ENCODE results near the gene SERPINI1. TPM values are rescaled to one million over a fixed set of nuclear protein-coding genes. Genes with fewer than 3 reads are reported as not detected.
A peak's percentile ranks its signal among the peaks of the same experiment; 100 is the strongest.

SERPINI1 gene
- total and polyA plus RNA-seq, 2 of the 8 experiments (the other 6 are each of a cell fraction or from before 2014, with no cell fraction given), result 5.3 to 9.9 TPM

DNA sequence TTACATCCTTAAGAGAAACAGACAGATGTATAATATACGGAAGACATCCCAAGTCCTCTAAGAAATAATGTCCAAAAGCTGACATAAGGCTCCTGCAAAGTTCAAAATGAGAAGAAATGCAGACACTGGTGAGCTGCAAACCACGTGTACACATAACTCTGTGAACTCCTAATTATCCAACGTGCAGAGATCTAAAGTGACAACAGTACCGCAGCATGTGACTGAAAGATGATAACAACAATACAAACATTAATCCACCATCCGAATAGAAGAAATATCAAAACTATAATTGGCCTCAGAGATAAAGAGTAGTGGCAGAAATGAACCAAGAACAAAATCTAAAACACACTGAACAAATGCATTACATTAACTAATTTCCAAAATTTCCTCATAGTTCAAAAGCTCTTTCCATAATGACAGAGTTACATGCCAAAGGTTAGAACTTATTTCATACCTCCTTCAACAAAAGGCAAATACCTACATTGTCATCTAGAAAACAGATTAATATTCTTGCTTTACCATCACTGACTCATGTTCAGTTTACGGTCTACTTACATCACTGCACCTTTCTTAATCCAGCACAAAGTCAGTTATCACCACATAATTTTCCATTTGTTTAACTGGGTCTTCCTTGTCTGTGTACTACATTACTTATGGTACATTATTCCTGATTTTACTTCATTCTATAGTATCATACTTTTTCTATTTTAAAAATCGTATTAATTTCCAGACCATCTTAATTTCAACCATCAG lies 3.0 kb upstream of the SERPINI1 start:
- H3K56ac ChIP-seq (replicated peaks; ENCODE audit: insufficient read length, low read depth, low read length), result no peak overlapping the region
- no peak overlapping the region for H3K23ac ChIP-seq (ENCODE audit: insufficient read length)
- H2BK20ac ChIP-seq (ENCODE audit: low read length), result no peak overlapping the region
- peaks cover 20 to 82% of the 10 kb centered on the region in 2 experiments for H3K79me2 ChIP-seq (ENCODE audit: control insufficient read depth in 1 of 2, insufficient read depth in 2 of 2, low read length in 2 of 2)
- H3K4me1 ChIP-seq (replicated peaks in 1 of 4; ENCODE audit: control insufficient read depth in 3 of 4, insufficient read depth in 4 of 4, low read length in 3 of 4), result peaks cover 0 to 7% (median 3%) of the 10 kb centered on the region in 4 experiments; a peak in 3 of 7 replicates
- no peak overlapping the region for H2BK15ac ChIP-seq (ENCODE audit: low read length)
- no peaks in the 10 kb centered on the region; a peak in 1 of 8 replicates for H3K36me3 ChIP-seq (ENCODE audit: control insufficient read depth in 2 of 4, insufficient read depth in 4 of 4, low read length in 3 of 4)
- CTCF ChIA-PET (ENCODE audit: partially characterized antibody), result interaction anchor here (0.9 to 1.9 kb wide), 3 partner anchors 9 to 353 kb away, joined by 3 to 5 read pairs (median 3); partner anchors contain the start of gene ZBBX
- H3K27me3 ChIP-seq (replicated peaks in 1 of 4; ENCODE audit: control insufficient read depth in 3 of 4, extremely low read depth in 1 of 4, insufficient read depth in 3 of 4, low read length in 3 of 4), result no peaks in the 10 kb centered on the region
- no peak overlapping the region for H3K4ac ChIP-seq (replicated peaks; ENCODE audit: insufficient read length, low read depth, low read length)
- no peak overlapping the region for H2BK5ac ChIP-seq (ENCODE audit: low read depth, low read length)
- no peak overlapping the region for H2BK12ac ChIP-seq (ENCODE audit: low read depth, low read length)
- H2BK120ac ChIP-seq (replicated peaks; ENCODE audit: low read depth, low read length), result no peak overlapping the region
- H3K18ac ChIP-seq (ENCODE audit: extremely low read depth, low read length), result no peak overlapping the region
- no peak overlapping the region for H3K9ac ChIP-seq (replicated peaks in 1 of 4; ENCODE audit: extremely low read depth in 1 of 4, low read depth in 3 of 4, low read length in 3 of 4)
- H4K91ac ChIP-seq (replicated peaks; ENCODE audit: insufficient read length, low read length), result no peak overlapping the region
- peaks cover 2% of the 10 kb centered on the region; the same call in 1 of the 2 replicates for H3K23me2 ChIP-seq (ENCODE audit: low read depth, low read length)
- DNase-seq (ENCODE audit: low read depth in 1 of 2, low spot score in 2 of 2) (no peak), FAIRE-seq (no peak)
- no peak overlapping the region for H2AFZ ChIP-seq (ENCODE audit: low read length)
- H3K9me3 ChIP-seq (ENCODE audit: insufficient read depth in 2 of 2, low read depth in 1 of 2, low read length in 1 of 2), result no peaks in the 10 kb centered on the region
- no peak overlapping the region for H4K8ac ChIP-seq (ENCODE audit: extremely low read depth, insufficient read depth, low read length)
- peaks cover 7 to 13% of the 10 kb centered on the region in 2 experiments for H4K20me1 ChIP-seq (replicated peaks in 1 of 2; ENCODE audit: control insufficient read depth in 1 of 2, insufficient read depth in 2 of 2, low read length in 2 of 2)
- 83 to 100% methylated on average over 1 to 7 of the region's 7 CpGs for WGBS, 2 experiments (ENCODE audit: extremely low coverage in 1 of 2, insufficient coverage in 1 of 2, insufficient read length in 1 of 2, insufficient replicate concordance in 2 of 2, low coverage in 1 of 2, low lambda C conversion rate in 2 of 2, missing lambda C conversion rate in 1 of 2)
- H3K4me2 ChIP-seq (ENCODE audit: insufficient read depth in 1 of 2, low read depth in 2 of 2, low read length in 2 of 2), result peak overlapping the region; percentile 51 to 68; a peak in 3 of 4 replicates
- H3K4me3 ChIP-seq (ENCODE audit: extremely low read depth in 1 of 4, insufficient read depth in 2 of 4, low read depth in 3 of 4, low read length in 4 of 4), result peak overlapping the region in 1 of 4 experiments; percentile 93; a peak in 3 of 8 replicates
- H3K27ac ChIP-seq (ENCODE audit: low read depth, low read length), result no peak overlapping the region
- no peaks in the 10 kb centered on the region for H3K79me1 ChIP-seq (ENCODE audit: low read depth, low read length)
- H3K14ac ChIP-seq (ENCODE audit: insufficient read length), result no peak overlapping the region
- POLR2A ChIA-PET (ENCODE audit: partially characterized antibody), result interaction anchor here (0.7 to 1.0 kb wide), 2 partner anchors 9 to 14 kb away, joined by 3 read pairs; no protein-coding TSS in a partner anchor
- H2AK5ac ChIP-seq (ENCODE audit: low read depth, low read length), result no peak overlapping the region
- H4K5ac ChIP-seq (ENCODE audit: insufficient read length, low read depth, low read length), result no peak overlapping the region
- TF ChIP-seq CHD2 (IDR thresholded peaks at IDR 0.05; ENCODE audit: low read length), result no peak
- no peak for TF ChIP-seq BRCA1 (IDR thresholded peaks at IDR 0.05; ENCODE audit: low read depth, low read length)
- TF ChIP-seq POLR2A (IDR thresholded peaks at IDR 0.05; ENCODE audit: control extremely low read depth in 1 of 2, low read depth in 2 of 2, low read length in 2 of 2), result no peak
- TF ChIP-seq SIX5 (IDR thresholded peaks at IDR 0.05; ENCODE audit: low read depth, low read length), result no peak
- TF ChIP-seq KDM1A (IDR thresholded peaks at IDR 0.05; ENCODE audit: borderline replicate concordance, low read length), result no peak
- no peak for TF ChIP-seq MAX (IDR thresholded peaks at IDR 0.05)
- TF ChIP-seq ATF3 (IDR thresholded peaks at IDR 0.05; ENCODE audit: insufficient read depth, low read depth, low read length), result no peak
- no peak for TF ChIP-seq PHF8 (conservative IDR thresholded peaks at IDR 0.05; ENCODE audit: low read depth, low read length)
- TF ChIP-seq EGR1 (IDR thresholded peaks at IDR 0.05; ENCODE audit: borderline replicate concordance, low read depth, low read length), result no peak
- no peak for TF ChIP-seq JUN (IDR thresholded peaks at IDR 0.05; ENCODE audit: low read depth, low read length)
- no peak for TF ChIP-seq EP300 (IDR thresholded peaks at IDR 0.05; ENCODE audit: borderline replicate concordance in 1 of 2, low read depth in 2 of 2, low read length in 2 of 2)
- TF ChIP-seq CHD1 (IDR thresholded peaks at IDR 0.05; ENCODE audit: low read depth, low read length), result no peak

All from H1 (cell line).